GM06990 (cell line): ENCODE results near the gene HRK.

Experiments used
- DNase-seq: peaks from one replicate; pipeline ENCODE4 v3.0.0-alpha.2; 2011; ENCODE audit not compliant: insufficient read length; ENCODE audit errors: extremely low read depth
- H3K27me3 ChIP-seq: replicated peaks from 2 replicates; pipeline ENCODE4 v1.6.0; 2011; ENCODE audit warnings: low read length; ENCODE audit not compliant: control insufficient read depth, insufficient read depth
- H3K36me3 ChIP-seq: 2 replicates; pipeline ENCODE4 v1.5.1; 2011; ENCODE audit warnings: low read length; ENCODE audit not compliant: control insufficient read depth, insufficient read depth
- H3K4me3 ChIP-seq: replicated peaks from 2 replicates; pipeline ENCODE4 v1.5.1; 2011; ENCODE audit warnings: low read depth, mild to moderate bottlenecking, control low read depth, low read length
- CTCF ChIP-seq: IDR thresholded peaks from 2 replicates; pipeline ENCODE4 v1.5.1; 2011; ENCODE audit warnings: low read length, control low read depth, mild to moderate bottlenecking, inconsistent platforms; ENCODE audit not compliant: insufficient read depth, poor library complexity, severe bottlenecking

Gene HRK

DNA sequence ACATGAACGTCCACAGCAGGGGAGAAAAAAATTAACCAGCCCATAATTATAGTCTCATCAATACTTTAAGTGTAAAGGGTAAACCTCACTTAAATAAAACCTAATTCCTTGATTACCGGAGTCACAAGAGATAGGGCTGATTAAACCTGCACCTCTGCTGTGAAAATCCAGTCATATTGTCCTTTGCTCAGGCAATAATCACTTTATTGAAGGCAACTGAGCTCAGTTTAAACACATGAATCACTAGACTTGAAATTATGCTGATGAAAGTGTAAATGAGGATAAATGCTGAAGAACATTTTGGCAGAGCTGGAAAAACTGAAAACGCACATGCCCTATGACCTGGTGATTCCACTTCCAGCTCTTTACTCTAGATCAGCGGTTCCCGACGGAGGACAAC is 6.7 kb upstream of the HRK start:
- H3K27me3 ChIP-seq = peaks cover under 1% of the 10 kb centered on the region; the same call in 1 of the 2 replicates
- no peak overlapping the region for H3K4me3 ChIP-seq
- TF ChIP-seq CTCF = no peak
- DNase-seq = no peak
- no peaks in the 10 kb centered on the region for H3K36me3 ChIP-seq

DNA sequence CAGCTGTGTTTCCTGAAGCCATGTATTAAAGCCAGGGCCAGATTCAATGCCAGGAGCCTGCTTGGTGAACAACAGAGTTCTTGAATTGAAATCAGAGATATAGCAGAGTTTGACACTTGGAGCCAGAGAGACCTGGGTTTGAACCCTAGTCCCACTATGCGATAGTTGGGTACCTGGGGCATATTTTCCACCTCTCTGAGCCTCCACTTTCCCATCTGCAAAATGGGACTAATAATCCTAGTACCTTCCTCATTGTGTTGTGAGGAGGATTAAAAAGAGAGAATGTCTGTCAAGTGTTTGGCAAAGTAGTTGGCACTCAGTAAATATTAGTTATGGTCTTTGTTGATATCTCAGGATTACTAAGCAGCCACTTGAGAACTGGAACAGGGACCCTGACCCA is 6.0 kb upstream of the HRK start:
- no peak for TF ChIP-seq CTCF
- Histone ChIP-seq H3K27me3 (peaks cover 4% of the 10 kb centered on the region), H3K4me3 (no peak overlapping the region), H3K36me3 (no peaks in the 10 kb centered on the region)
- no peak for DNase-seq

DNA sequence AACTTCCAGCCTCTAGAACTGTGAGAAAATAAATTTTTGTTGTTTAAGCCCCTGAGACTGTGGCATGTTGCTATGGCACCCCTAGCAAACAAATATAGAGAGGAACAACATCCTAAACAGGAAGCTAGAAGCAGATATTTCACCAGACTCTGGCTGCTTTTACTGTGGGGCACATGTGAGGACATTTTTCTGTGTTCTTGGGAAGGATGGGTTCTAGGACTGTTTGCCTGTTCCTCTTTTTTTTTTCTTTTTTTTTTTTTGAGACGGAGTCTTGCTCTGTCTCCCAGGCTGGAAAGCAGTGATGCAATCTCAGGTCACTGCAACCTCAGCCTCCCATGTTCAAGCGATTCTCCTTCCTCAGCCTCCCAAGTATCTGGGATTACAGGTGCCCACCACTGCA is 4.2 kb upstream of the HRK start:
- no peak for TF ChIP-seq CTCF
- no peak for DNase-seq
- H3K4me3 ChIP-seq = no peak overlapping the region
- H3K27me3 ChIP-seq = peaks cover 9% of the 10 kb centered on the region
- H3K36me3 ChIP-seq = no peaks in the 10 kb centered on the region

DNA sequence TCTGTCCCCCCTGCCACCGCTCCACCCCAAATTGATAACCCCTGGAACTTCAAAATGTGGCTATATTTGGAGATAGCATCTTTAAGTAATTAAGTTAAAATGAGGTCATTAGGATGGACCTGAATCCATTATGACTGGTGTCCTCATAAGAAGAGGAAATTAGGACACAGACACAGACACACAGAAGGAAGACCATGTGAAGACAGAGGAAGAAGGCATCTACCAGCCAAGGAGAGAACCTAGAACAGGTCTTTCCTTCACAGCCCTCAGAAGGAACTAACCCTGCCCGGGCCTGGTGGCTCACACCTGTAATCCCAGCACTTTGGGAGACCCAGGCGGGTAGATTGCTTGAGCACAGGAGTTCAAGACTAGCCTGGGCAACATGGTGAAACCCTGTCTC is 3.6 kb upstream of the HRK start:
- H3K4me3 ChIP-seq = no peak overlapping the region
- no peaks in the 10 kb centered on the region for H3K36me3 ChIP-seq
- peaks cover 12% of the 10 kb centered on the region for H3K27me3 ChIP-seq
- no peak for TF ChIP-seq CTCF
- DNase-seq = no peak

- no peak for DNase-seq
- peaks cover 13% of the 10 kb centered on the region for H3K27me3 ChIP-seq
- H3K4me3 ChIP-seq = no peak overlapping the region
- no peaks in the 10 kb centered on the region for H3K36me3 ChIP-seq
- peak; percentile 15 for TF ChIP-seq CTCF
Measured at GRCh38 chr12:116882742-116883141, 1.5 kb upstream of the HRK start.

DNA sequence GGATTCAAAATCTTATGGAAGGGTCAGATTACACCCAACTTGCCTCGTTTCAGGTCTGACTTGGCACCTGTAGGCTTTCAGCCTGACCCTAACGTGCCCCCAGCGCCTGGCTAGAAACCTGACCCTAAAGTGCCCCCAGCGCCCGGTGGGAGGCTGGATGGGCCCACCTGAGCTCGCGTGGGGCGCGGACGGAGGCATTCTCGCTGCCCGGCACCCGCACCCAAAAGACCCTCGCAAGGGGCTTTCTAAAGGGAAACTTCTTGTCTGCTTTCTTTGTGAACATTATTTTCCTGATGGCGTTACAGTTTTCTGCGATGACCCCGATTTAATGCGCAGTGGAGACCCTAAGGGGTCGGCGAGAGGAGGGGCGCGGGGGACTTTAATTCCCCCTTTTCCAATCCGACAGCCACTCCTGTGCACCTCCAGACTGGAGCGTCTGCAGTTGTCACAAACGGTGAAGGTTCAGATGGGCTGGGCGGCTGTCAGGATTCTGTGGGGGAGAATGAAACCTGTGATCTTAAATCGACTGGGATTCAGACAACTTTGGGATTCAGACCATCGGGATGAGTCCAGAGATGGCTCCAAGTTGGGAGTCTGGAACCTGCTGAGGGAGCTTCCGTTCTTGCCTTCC is 751 bp upstream of the HRK start:
- Histone ChIP-seq H3K27me3 (peaks cover 13% of the 10 kb centered on the region), H3K36me3 (no peaks in the 10 kb centered on the region), H3K4me3 (peak overlapping the region; percentile 20; the same call in 1 of the 2 replicates)
- TF ChIP-seq CTCF = no peak
- no peak for DNase-seq
